SK-N-SH treated with all-trans-retinoic acid at 6 μM for 48 hours (cell line): Measurements from ENCODE around the gene PAQR9.

Experiments
- ARNTL ChIP-seq: fragments of 450-650 bp; formaldehyde crosslinking; IDR thresholded peaks from 2 replicates; pipeline ENCODE4 v1.5.0; 2020; ENCODE audit warnings: low read depth, mild to moderate bottlenecking, moderate library complexity, borderline replicate concordance
- GLIS3 ChIP-seq: fragments of 250-450 bp; sonication (Bioruptor Pico); IDR thresholded peaks from 2 replicates; pipeline ENCODE4 v1.5.0; 2020; ENCODE audit warnings: mild to moderate bottlenecking, moderate library complexity
- ISL1 ChIP-seq: fragments of 250-450 bp; sonication (Bioruptor Pico); IDR thresholded peaks from 2 replicates; pipeline ENCODE4 v2.1.2; 2022; ENCODE audit warnings: mild to moderate bottlenecking, moderate library complexity
- OSR1 ChIP-seq: fragments of 250-450 bp; sonication (Bioruptor Pico); IDR thresholded peaks from 2 replicates; pipeline ENCODE4 v1.8.0; 2022; ENCODE audit warnings: moderate library complexity, mild to moderate bottlenecking, inconsistent platforms
- PATZ1 ChIP-seq: fragments of 250-450 bp; sonication (Bioruptor Pico); IDR thresholded peaks from 2 replicates; pipeline ENCODE4 v1.8.0; 2020; ENCODE audit warnings: mild to moderate bottlenecking, moderate library complexity, borderline replicate concordance
- PPARA ChIP-seq: fragments of 250-450 bp; sonication (Bioruptor Pico); IDR thresholded peaks from 2 replicates; pipeline ENCODE4 v1.5.0; 2020; ENCODE audit warnings: mild to moderate bottlenecking, borderline replicate concordance
- TSHZ2 ChIP-seq: fragments of 250-450 bp; sonication (Bioruptor Pico); IDR thresholded peaks from 2 replicates; pipeline ENCODE4 v1.5.0; 2020; ENCODE audit warnings: mild to moderate bottlenecking, moderate library complexity
- ZFP30 ChIP-seq: fragments of 450-650 bp; formaldehyde crosslinking; IDR thresholded peaks from 2 replicates; pipeline ENCODE4 v1.5.0; 2022; ENCODE audit warnings: mild to moderate bottlenecking, moderate library complexity
- ZNF565 ChIP-seq: fragments of 450-650 bp; formaldehyde crosslinking; conservative IDR thresholded peaks from 2 replicates; pipeline ENCODE4 v1.5.0; 2020; ENCODE audit warnings: low read depth, mild to moderate bottlenecking, moderate library complexity

- TF ChIP-seq PPARA (CRISPR knock-in tag) (no peak), ZNF565 (CRISPR knock-in tag) (no peak), PATZ1 (no peak), OSR1 (CRISPR knock-in tag) (no peak), ZFP30 (no peak), GLIS3 (CRISPR knock-in tag) (no peak), ARNTL (CRISPR knock-in tag) (no peak), TSHZ2 (CRISPR knock-in tag) (no peak), ISL1 (no peak)
Observed at GRCh38 chr3:142972092-142972753, 8.7 kb upstream of the PAQR9 start.
